GM12878 (cell line): ENCODE measurements around the gene NFAT5. TPM values are rescaled to one million over a fixed set of nuclear protein-coding genes. Genes with fewer than 3 reads are reported as not detected.

ENCODE experiments used
- ATAC-seq: fragments of 200-7000 bp; cut with Tn5 transposase; 3 replicates; pipeline ENCODE4 v1.9.1; 2020; ENCODE audit warnings: mild to moderate bottlenecking, moderate library complexity
- BruUV-seq: library from RNA; stranded (reverse); fragments of 400-500 nt; replicated peaks from 2 replicates; lab custom pipeline; 2021; lab: Mats Ljungman, UMichigan
- CTCF ChIA-PET: fragments of 300-600 bp; sonication (Branson Sonifier 250); formaldehyde crosslinking; extraction: SDS; loops from one replicate; lab custom pipeline; 2021; ENCODE audit warnings: inconsistent platforms; lab: Yijun Ruan, JAX
- POLR2A ChIA-PET: fragments of 350-600 bp; formaldehyde crosslinking; extraction: SDS; loops from one replicate; lab custom pipeline; 2021; ENCODE audit warnings: inconsistent platforms; lab: Charles Lee
- RAD21 ChIA-PET: fragments of 300-600 bp; sonication (Branson Sonifier 250); formaldehyde crosslinking; loops from one replicate; lab custom pipeline; 2023; ENCODE audit warnings: antibody characterized with exemption; ENCODE audit not compliant: unreplicated experiment; lab: Charles Lee
- SMC1A ChIA-PET: fragments of 300-600 bp; sonication (Branson Sonifier 250); formaldehyde crosslinking; loops from one replicate; lab custom pipeline; 2023; ENCODE audit not compliant: unreplicated experiment, uncharacterized antibody; lab: Charles Lee
- DNase-seq: peaks from one replicate; pipeline ENCODE4 v3.0.0-alpha.2; 2011; ENCODE audit warnings: low read depth, low spot score
- FAIRE-seq: peaks from 3 replicates; lab custom pipeline; 2011; peaks lifted over from hg19 to GRCh38; lab: Jason Lieb, UNC
- H2AFZ ChIP-seq: 2 replicates; pipeline ENCODE4 v1.6.0; 2011; ENCODE audit warnings: low read depth, low read length, control low read depth; ENCODE audit not compliant: control insufficient read depth
- H3K27ac ChIP-seq: 2 replicates; pipeline ENCODE4 v1.5.1; 2011; ENCODE audit warnings: control low read depth; ENCODE audit not compliant: control insufficient read depth, insufficient read depth
- H3K27me3 ChIP-seq, 2 experiments: replicated peaks in 1 of 2; 2 replicates each; pipeline versions ENCODE4 v1.6.0 to v1.6.1; 2011; ENCODE audit warnings: low read length in 1 of 2; ENCODE audit not compliant: control insufficient read depth in 2 of 2, insufficient read depth in 2 of 2
- H3K36me3 ChIP-seq, 2 experiments: 2 replicates each; pipeline ENCODE4 v1.5.1; 2011; ENCODE audit warnings: low read length in 1 of 2; ENCODE audit not compliant: control insufficient read depth in 2 of 2, insufficient read depth in 2 of 2
- H3K4me1 ChIP-seq: 2 replicates; pipeline ENCODE4 v1.6.1; 2011; ENCODE audit warnings: mild to moderate bottlenecking, low read length, moderate library complexity, mixed read lengths; ENCODE audit not compliant: control insufficient read depth, insufficient read depth
- H3K4me2 ChIP-seq: 2 replicates; pipeline ENCODE4 v1.6.0; 2011; ENCODE audit warnings: control low read depth; ENCODE audit not compliant: control insufficient read depth, insufficient read depth
- H3K4me3 ChIP-seq: fragments of 200-600 bp; sonication (generic); 2 replicates; pipeline ENCODE4 v1.5.1; 2016
- H3K79me2 ChIP-seq: 2 replicates; pipeline ENCODE4 v1.6.0; 2011; ENCODE audit warnings: low read length; ENCODE audit not compliant: control insufficient read depth, insufficient read depth
- H3K9ac ChIP-seq: 2 replicates; pipeline ENCODE4 v1.8.0; 2011; ENCODE audit warnings: low read length, control low read depth, mixed read lengths; ENCODE audit not compliant: control insufficient read depth, insufficient read depth
- H3K9me3 ChIP-seq: replicated peaks from 3 replicates; pipeline ENCODE4 v1.5.1; 2011; ENCODE audit warnings: mild to moderate bottlenecking, low read length; ENCODE audit not compliant: control insufficient read depth, insufficient read depth
- H4K20me1 ChIP-seq: 2 replicates; pipeline ENCODE4 v1.6.0; 2011; ENCODE audit not compliant: control insufficient read depth, insufficient read depth
- ASH2L ChIP-seq: fragments of 300-600, 200-600 bp; sonication (generic); IDR thresholded peaks from 2 replicates; pipeline ENCODE4 v1.6.1; 2017; ENCODE audit warnings: low read depth, mild to moderate bottlenecking, borderline replicate concordance
- E2F8 ChIP-seq: fragments of 450-650 bp; IDR thresholded peaks from 2 replicates; pipeline ENCODE4 v1.6.1; 2018; ENCODE audit warnings: mild to moderate bottlenecking, low read depth, moderate library complexity; ENCODE audit not compliant: partially characterized antibody
- EP300 ChIP-seq, 2 experiments: fragments of 150-350 bp in 1 of 2; IDR thresholded peaks; 2 replicates each; pipeline ENCODE4 v1.6.1; 2011 to 2012; ENCODE audit warnings: low read depth in 2 of 2, low read length in 2 of 2, borderline replicate concordance in 1 of 2, improper control_type of control experiment in 1 of 2, inconsistent platforms in 1 of 2; ENCODE audit not compliant: control insufficient read depth in 1 of 2
- FOXK2 ChIP-seq: fragments of 450-650 bp; IDR thresholded peaks from 2 replicates; pipeline ENCODE4 v1.6.1; 2017; ENCODE audit warnings: mild to moderate bottlenecking, moderate library complexity
- HDAC6 ChIP-seq: fragments of 200-600 bp; sonication (generic); IDR thresholded peaks from one replicate; pipeline ENCODE4 v1.8.0; 2017; ENCODE audit warnings: antibody characterized with exemption; ENCODE audit not compliant: unreplicated experiment
- IRF4 ChIP-seq: IDR thresholded peaks from 2 replicates; pipeline ENCODE4 v1.6.1; 2011; ENCODE audit warnings: low read depth, low read length
- JUNB ChIP-seq: IDR thresholded peaks from 2 replicates; pipeline ENCODE4 v1.6.1; 2016; ENCODE audit warnings: antibody characterized with exemption, mild to moderate bottlenecking
- NFIC ChIP-seq: IDR thresholded peaks from 2 replicates; pipeline ENCODE4 v1.6.1; 2012; ENCODE audit warnings: low read depth, mild to moderate bottlenecking, inconsistent platforms, low read length, moderate library complexity
- NKRF ChIP-seq: fragments of 450-650 bp; conservative IDR thresholded peaks from 2 replicates; pipeline ENCODE4 v1.6.1; 2017; ENCODE audit warnings: mild to moderate bottlenecking, moderate library complexity
- PBX3 ChIP-seq: IDR thresholded peaks from 2 replicates; pipeline ENCODE4 v1.6.1; 2011; ENCODE audit warnings: mild to moderate bottlenecking, low read depth, low read length, moderate library complexity; ENCODE audit not compliant: insufficient replicate concordance
- SMC3 ChIP-seq: IDR thresholded peaks from 2 replicates; pipeline ENCODE4 v1.6.1; 2011; ENCODE audit warnings: low read length, improper control_type of control experiment, borderline replicate concordance
- SREBF2 ChIP-seq: IDR thresholded peaks from 2 replicates; pipeline ENCODE4 v1.6.1; 2012; ENCODE audit warnings: mild to moderate bottlenecking, low read length
- SRF ChIP-seq, 2 experiments: IDR thresholded peaks; 2 replicates each; pipeline ENCODE4 v1.6.1; 2011; ENCODE audit warnings: low read depth in 2 of 2, low read length in 2 of 2, mild to moderate bottlenecking in 1 of 2, moderate library complexity in 1 of 2
- YY1 ChIP-seq: IDR thresholded peaks from 2 replicates; pipeline ENCODE4 v1.6.1; 2011; ENCODE audit warnings: low read depth, mild to moderate bottlenecking, low read length
- ZNF207 ChIP-seq: fragments of 450-650 bp; IDR thresholded peaks from 2 replicates; pipeline ENCODE4 v1.6.1; 2014; ENCODE audit warnings: antibody characterized with exemption, mild to moderate bottlenecking, borderline replicate concordance
- WGBS: methylation state at CpG from one replicate; pipeline ENCODE4 v1.1.6; 2016; ENCODE audit warnings: low lambda C conversion rate; ENCODE audit not compliant: insufficient replicate concordance, insufficient coverage; ENCODE audit errors: missing lambda C conversion rate; 5-methylcytosine and 5-hydroxymethylcytosine counted together
- in situ Hi-C: fragments of 300-500 bp; cut with MboI; formaldehyde crosslinking; loops from 9 replicates; pipeline ENCODE4 v1.14.3; 2018; ENCODE audit warnings: mixed read lengths
- intact Hi-C: fragments of 100-400 bp; cut with micrococcal nuclease; formaldehyde crosslinking; loops from one replicate; pipeline ENCODE4 v1.14.2; 2022; ENCODE audit not compliant: unreplicated experiment
- polyA plus RNA-seq, 11 experiments: library from polyadenylated mRNA; depleted of rRNA in 4 of 11; unstranded in 6 of 11; stranded (reverse) in 5 of 11; fragments of >200 nt; fragmentation: Nextera tagmentation in 4 of 11; fragmentation: Illumina TruSeq in 1 of 11; extraction: Ambion mirVana in 4 of 11; extraction: Trizol in 1 of 11; gene quantifications; 1 replicate in 1 of 11; 2 replicates in 10 of 11; pipeline versions ENCODE4 v1.2.1 to v1.2.3, GENCODE V29; 2011 to 2016; ENCODE audit warnings: inconsistent platforms in 2 of 11, missing spikeins in 2 of 11, low read depth in 1 of 11
- total RNA-seq, 4 experiments: library from RNA; depleted of rRNA in 3 of 4; stranded (reverse); fragments of >200 nt in 3 of 4; fragmentation: Illumina TruSeq in 1 of 4; extraction: Trizol in 1 of 4; gene quantifications; 2 replicates each; pipeline versions ENCODE4 v1.2.1 to v1.2.3, GENCODE V29; 2013 to 2021

NFAT5 gene
- total and polyA plus RNA-seq, 10 of the 15 experiments (the other 5 are each of a cell fraction or from before 2014, with no cell fraction given) = 0.58 to 31.5 (median 12.7) TPM

GRCh38 chr16:69703638-69704037 lies 137.9 kb downstream of the NFAT5 start (continued):
- TF ChIP-seq HDAC6 (no peak), SMC3 (no peak), E2F8 (no peak), EP300 (IDR thresholded peaks at IDR 0.05; ENCODE audit: borderline replicate concordance in 1 of 2, control insufficient read depth in 1 of 2, low read depth in 2 of 2, low read length in 2 of 2) (no peak)

GRCh38 chr16:69706256-69706974 lies 140.6 kb downstream of the NFAT5 start:
- Histone ChIP-seq H3K9ac (no peak overlapping the region), H2AFZ (no peak overlapping the region), H3K27me3 (no peaks in the 10 kb centered on the region), H3K36me3 (peaks cover 0 to 12% of the 10 kb centered on the region in 2 experiments; a peak in 2 of 4 replicates), H3K4me1 (no peaks in the 10 kb centered on the region), H4K20me1 (no peaks in the 10 kb centered on the region), H3K79me2 (no peaks in the 10 kb centered on the region), H3K27ac (no peak overlapping the region), H3K4me2 (no peak overlapping the region), H3K4me3 (no peak overlapping the region), H3K9me3 (no peaks in the 10 kb centered on the region)
- BruUV-seq = no TSS peak
- SMC1A ChIA-PET = interaction anchor here (0.8 to 4.0 kb wide), 3 partner anchors 20 to 310 kb away, joined by 3 to 34 read pairs (median 4); partner anchors contain the start of genes NOB1 and NQO1
- ATAC-seq = no peak
- in situ Hi-C loops = no loop called here
- POLR2A ChIA-PET = interaction anchor here (0.7 kb wide), 1 partner anchor 55 kb away, joined by 3 read pairs; no protein-coding TSS in a partner anchor
- intact Hi-C loops = loop anchor here (5.0 kb wide), 1 partner anchor 226 kb away; no protein-coding TSS in a partner anchor
- no peak for DNase-seq
- RAD21 ChIA-PET = interaction anchor here (1.0 to 1.4 kb wide), 3 partner anchors 48 to 954 kb away, joined by 3 to 6 read pairs (median 3); partner anchors contain the start of gene NOB1
- no peak for FAIRE-seq
- 50% methylated on average over 1 of the region's 1 CpG for WGBS
- CTCF ChIA-PET = interaction anchor here (0.8 to 5.2 kb wide), 4 partner anchors 16 to 310 kb away, joined by 3 to 35 read pairs (median 4); partner anchors contain the start of gene NOB1
- no peak for TF ChIP-seq SRF (IDR thresholded peaks at IDR 0.05; ENCODE audit: low read depth in 2 of 2, low read length in 2 of 2)
- no peak for TF ChIP-seq SREBF2
- no peak for TF ChIP-seq NFIC
- no peak for TF ChIP-seq NKRF
- no peak for TF ChIP-seq ZNF207
- TF ChIP-seq JUNB = no peak
- TF ChIP-seq YY1 = no peak
- no peak for TF ChIP-seq PBX3
- TF ChIP-seq FOXK2 = no peak
- TF ChIP-seq ASH2L = no peak
- TF ChIP-seq IRF4 = no peak
